ENCODE results near the gene GATA6.

GATA6 gene

DNA sequence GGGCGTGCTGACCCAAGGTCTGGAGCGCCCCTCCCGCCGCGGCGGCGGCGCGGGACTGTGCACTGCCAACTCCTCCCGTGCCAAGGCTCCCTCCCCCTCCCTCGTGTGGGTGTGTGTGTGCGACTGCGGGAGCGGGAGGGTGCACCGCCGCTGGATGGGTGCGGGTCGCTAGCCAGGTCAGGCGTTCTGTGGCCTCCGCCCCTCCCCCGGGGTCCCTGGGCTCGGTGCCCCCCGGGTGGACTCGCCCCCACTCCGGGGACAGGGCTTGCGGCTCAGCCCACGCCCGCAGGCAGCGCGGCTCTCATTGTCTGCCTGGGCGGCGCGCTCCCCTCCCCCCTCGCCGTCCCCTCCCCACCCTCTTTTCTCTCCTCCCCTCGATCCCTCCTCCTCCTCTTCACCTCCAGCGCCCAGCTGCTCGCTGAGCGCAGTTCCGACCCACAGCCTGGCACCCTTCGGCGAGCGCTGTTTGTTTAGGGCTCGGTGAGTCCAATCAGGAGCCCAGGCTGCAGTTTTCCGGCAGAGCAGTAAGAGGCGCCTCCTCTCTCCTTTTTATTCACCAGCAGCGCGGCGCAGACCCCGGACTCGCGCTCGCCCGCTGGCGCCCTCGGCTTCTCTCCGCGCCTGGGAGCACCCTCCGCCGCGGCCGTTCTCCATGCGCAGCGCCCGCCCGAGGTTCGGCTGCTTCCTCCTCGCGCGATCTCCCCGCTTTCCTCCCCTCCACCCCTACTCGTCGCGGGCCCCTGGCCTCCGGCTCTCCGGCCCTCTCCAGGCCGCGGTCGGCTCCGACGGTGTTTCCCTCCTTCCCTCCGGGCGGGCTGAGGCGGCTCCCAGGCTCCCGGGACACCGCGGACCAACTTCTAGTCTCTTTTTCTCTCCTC is at the start of gene GATA6:
TSS of gene GATA6 (plus strand) at position 579 of the 878 bp plus-strand sequence. CDS start 1,556 bp downstream, outside the sequence.
- DNase-seq = peak in 3 of 56 donors; percentile 9 to 26 (median 16)

DNA sequence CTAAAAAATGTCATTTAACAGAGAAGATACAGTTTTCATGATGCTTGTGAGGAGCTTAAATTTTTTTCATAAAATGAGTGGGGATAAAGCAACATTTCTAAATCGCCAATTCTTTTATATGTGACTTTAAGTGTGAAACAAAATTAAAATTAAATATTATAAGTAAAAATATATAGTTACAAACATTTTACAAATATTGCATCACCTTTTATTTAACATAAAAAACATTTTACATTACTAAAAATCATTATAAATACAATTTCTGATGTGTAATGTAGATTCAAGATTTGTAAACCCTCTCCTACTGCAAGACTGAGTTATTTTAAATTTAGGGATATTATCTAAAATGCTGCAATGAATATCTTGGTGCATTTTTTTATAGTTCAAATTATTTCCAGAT is 44.4 kb upstream of the GATA6 start:
- DNase-seq = no peak

DNA sequence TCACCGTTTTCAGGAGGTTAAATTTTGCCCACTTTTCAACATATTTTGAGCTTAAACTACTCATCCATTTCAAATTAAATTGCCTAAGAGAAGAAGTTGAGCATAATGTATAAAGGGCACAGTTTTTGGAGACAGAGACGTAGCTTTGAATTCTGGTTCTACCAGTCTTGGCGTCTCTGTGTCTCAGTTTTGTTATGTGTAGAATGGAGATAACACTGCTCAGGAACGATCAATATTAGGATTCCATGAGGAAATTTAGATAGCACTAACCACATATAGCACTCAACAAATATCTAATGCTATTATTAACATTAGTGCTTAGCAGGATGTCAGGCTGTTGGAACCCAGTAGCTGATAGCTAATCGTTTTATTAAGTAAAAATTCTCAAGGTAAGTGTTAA is 40.4 kb upstream of the GATA6 start:
- DNase-seq = no peak

DNA sequence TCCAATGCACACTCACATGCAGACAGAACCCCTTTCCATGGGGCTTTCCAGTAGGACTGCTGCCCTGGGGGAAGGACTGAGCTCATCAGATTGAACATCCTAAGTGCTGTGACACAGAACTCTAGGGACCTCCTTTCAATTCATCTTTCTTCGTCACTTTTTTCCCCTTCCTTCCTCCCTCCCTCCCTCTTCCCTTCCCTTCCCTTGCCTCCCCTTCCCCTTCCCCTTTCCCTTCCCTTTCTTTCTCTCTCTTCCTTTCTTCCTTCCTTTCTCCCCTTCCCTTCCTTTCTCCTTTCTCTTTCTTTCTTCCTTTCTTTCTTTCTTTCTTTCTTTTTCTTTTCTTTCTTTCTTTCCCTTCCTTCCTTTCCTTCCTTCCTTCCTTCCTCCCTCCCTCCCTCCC is 39.6 kb upstream of the GATA6 start:
- DNase-seq = no peak

DNA sequence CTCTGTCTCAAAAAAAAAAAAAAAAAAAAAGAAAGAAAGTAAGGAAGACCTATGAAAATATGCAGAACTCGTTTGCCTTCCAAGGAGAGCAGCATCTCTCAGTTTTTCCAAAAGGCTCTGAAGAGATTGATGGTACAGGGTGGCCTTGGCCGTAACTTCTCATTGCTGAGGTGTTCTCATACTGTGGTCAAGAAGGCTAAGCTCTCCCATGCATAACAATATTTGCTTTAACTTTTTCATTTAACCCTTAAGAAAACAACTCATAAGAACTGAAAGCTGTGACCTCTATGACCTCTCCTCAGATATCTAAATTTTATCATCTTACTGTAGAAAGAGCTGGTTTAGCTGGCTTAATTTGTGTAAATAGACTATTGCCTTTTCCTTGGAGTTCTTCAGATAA is 37.1 kb upstream of the GATA6 start:
- no peak for DNase-seq

DNA sequence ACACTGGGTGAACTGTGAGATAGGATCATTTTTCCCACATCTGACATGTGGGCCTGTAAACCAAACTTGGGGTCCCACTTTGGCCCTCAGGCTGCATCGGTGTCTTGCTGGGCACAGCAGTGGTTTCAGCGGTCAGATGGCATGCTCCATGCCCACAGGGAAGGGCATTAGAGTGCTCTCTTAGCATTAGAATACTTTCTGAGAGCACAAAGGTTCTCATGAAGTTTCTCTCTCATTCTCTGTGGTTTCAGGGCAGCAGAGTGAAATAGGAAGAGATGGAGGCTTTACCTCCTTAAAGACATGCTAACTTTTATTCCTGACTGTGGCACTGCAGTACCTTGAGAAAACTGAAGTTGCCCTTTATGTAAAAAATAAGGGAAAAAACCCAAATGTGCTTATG is 36.6 kb upstream of the GATA6 start:
- no peak for DNase-seq

DNA sequence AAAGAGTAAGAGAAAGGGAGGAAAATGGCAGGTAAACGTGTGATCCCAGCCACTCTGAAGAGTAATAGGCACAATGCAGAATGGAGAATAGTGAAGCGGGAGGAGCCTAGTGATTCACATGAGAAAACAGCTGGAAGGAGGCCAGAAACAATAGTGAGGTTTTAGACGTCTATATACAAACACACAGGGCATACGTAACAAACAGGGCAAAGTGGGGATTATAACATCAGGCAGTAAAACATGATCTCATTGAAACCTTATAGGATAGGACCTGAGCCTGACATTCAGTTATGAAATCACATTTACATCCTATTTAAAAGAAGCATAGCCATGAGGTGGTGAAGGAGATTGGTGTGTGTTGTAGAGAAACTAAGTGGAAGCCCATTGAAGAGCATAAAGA is 33.0 kb upstream of the GATA6 start:
- no peak for DNase-seq

DNA sequence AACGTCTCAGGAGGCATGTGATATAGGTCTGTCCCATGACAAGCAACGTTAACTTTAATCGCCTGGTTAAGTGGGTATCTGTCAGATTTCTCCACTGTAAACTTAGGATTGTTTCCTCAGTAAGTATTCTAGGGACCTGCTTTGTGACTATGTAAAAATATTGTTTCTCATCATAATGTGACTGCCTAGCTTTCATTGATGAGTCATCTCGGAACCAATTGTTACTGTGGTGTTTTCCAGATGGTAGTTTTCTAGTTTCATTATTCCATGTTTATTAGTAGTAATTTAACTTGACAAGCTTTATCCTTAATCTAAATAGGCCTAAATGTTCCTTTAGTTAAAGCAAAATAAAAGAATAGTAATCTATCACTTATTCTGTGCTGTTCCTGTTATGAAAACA is 28.2 kb upstream of the GATA6 start:
- DNase-seq = no peak

DNA sequence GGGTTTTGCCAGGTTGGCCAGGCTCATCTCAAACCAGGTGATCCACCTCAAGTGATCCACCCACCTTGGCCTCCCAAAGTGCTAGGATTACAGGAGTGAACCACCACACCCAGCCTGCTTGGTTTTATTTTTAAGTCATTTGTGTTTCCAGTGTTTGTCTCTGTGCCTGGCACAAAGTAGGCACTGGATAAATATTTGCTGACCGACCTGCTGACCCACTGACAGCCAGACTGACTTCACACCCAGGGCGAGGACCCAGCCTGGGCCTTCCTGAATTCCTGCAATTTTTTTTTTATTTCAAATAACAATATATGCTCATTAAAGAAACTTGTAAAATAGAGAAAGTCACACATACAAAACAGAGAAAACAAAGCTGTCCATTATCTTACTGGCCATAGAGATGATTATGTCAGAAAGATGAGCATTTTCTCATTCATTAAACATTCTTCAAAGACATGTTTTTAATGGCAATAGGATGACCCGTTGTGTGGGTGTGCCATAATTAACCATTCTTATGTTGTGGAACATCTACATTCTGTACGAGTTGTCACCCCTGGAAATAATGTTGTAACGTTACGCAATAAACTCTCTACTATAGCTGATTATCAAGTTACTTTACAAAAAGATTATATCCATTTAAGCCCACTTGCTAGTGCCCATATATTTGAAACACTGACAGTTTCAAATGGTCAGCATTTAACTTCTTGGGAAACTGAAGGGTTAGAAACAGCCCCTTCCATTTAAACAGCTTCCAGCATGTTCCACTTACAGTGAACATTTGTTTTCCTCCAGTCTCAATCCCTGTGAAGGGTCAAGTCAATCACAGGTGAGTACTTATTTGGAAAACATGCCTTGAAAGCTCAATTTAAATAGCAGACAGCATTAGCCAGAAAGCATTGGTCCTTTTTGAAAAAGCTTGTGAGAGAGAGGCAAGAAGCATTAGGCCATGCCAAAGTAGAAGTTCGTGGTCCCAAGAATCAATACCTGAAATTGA is 25.7 kb upstream of the GATA6 start:
- no peak for DNase-seq

DNA sequence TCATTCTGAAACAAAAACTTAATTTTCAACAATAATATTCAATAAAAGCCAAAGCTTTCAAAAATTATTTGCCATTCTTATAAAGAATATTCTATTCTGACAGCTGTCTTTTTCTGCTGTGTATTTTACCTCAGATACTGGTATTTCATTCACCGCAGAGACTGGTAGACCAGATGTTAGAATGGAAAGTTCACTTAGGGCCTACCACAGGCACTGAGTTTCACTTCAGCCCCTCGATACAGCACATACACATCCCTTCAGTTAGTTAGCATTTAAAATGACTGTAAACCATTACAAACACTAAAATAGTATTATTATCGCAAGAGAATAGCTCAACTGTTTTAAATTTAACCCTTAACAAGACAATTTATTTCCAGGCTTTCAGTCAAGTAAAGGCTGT is 24.2 kb upstream of the GATA6 start:
- DNase-seq = no peak

DNA sequence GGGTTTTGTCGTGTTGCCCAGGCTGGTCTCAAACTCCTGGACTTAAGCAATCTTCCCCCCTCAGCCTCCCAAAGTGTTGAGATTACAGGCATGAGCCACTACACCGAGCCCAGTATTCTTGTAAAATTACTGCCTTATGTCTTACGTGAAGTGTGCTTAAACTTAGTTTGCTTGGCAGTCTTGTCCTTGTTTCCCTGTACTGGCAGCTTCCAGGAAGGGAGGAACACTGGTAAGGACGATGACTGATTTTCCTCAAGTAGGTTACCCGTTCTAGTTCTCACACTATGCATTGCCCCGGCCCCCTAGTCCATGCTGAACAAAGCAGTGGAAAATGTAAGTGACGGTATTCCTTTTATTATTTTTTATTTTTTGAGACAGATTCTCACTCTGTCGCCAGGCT is 19.7 kb upstream of the GATA6 start:
- no peak for DNase-seq

DNA sequence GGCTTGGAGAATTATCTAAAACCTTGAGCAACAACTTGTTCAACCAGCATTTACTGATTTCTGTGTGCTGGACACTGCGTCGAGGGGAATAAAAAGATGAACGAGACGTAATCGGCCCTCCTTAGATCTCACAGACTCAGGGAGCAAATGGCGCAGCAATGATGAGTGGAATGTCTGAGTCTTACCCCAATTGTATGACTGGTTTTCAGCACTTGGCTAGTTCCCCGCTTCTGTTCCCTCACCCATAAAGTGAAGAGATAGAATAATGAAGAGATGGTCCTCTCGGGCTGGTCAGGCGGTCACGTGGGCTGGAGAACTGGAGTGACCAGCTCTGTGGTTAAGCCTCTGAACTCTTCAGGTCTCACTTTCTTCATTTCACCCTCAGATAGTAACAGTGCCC is 17.3 kb upstream of the GATA6 start:
- no peak for DNase-seq

DNA sequence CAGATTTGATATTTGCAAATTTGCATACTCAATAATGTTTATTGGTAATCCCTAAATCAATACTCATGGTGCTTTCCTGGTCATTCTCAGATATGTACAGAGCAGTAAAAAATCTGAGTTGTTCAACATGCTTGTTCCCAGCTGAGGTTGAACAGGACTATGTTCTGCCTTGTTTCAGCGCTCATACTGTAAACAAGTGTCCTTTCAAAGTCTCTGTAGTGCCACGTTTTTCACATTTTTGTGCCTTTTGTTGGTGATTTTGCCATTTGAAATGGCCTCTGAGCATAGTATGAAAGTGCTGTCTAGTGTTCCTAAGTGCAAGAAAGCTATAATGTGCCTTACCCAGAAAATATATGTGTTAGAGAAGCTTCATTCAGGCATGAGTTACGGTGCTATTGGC is 16.0 kb upstream of the GATA6 start:
- no peak for DNase-seq

DNA sequence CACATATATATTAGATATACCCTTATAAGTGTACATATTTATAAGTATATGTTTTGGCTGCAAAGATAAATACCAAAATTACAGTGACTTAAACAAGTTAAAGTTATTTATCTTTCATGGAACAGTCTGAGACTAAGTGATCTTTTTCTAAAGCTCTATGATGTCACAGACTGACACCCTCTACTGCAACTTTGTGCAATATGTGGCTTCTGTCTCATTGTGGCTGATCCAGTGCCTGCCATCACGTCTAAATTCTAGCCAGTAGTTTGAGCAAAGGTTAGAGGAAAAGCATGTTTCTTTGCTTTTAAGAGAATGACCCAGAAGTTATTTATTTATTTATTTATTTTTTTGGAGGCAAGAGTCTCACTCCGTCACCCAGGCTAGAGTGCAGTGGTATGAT is 13.8 kb upstream of the GATA6 start:
- no peak for DNase-seq

DNA sequence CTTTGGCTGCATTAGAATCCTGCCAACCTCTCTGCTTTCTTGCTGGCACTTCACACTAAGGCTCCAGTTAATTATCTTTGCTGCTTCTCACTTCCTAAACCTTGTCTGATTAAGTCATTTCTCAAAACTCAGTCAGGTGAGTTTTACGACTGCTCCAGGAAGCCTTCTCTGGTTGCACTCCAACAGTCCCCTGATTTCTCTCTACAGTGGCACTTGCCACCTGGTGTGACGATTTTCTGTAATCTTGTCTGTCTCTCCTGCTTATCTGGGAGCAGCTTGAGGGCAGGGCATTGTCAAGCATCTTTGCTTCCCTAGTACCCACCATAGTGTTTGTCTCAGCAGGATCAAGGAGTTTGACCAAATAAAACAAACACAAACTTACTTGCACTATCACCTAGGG is 10.4 kb upstream of the GATA6 start:
- no peak for DNase-seq

DNA sequence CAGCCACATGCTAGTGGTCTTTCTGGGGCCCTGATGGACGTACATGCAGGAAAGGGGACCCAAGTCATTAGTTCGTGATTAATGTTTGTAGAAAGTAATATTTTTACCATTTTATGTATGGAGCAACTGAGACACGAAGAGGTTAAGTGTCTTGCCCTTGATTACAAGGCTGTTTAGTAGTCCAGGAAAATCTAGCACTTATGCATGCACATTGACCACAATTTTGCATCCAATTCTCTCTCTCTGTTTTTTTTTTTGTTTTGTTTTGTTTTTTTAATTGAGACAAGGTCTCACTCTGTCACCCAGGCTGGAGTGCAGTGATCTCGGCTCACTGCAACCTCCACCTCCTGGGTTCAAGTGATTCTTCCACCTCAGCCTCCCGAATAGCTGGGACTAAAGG is 8.3 kb upstream of the GATA6 start:
- no peak for DNase-seq

DNA sequence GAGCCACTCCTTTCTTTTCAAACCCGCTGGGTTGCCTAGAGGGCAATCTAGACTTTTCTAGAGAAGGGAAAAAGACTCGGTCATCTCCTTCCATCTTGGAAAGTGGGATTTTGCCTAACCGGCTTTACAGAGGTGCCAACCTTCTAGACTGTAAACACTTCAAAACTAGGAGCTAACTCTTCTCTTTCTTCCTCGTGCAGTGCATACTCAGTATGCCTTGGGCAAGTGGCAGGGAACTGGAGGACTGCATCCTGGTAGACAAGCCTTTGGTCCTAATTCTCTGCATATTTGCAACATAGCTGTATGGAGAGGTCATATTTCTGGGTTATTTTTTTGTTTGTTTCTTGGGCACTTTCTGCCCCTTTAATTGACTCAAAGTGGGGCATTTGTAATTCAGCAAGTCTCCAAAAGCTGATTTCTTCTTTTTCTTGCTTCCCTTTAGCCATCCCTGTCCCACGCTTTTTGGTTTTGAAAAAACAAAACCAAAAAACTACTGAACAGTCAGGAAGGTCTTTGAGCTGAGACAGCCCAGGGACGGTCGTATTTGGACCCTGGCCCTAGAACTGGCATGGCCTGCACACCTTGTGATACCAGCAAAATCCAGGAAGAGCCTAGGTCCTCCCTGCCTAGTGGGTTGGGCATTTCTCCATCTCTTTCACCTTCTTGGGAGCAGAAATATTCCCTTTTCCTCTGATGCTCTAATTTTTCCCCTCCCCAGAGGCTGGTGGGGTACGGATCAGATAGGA is 5.8 kb upstream of the GATA6 start:
- DNase-seq = no peak

DNA sequence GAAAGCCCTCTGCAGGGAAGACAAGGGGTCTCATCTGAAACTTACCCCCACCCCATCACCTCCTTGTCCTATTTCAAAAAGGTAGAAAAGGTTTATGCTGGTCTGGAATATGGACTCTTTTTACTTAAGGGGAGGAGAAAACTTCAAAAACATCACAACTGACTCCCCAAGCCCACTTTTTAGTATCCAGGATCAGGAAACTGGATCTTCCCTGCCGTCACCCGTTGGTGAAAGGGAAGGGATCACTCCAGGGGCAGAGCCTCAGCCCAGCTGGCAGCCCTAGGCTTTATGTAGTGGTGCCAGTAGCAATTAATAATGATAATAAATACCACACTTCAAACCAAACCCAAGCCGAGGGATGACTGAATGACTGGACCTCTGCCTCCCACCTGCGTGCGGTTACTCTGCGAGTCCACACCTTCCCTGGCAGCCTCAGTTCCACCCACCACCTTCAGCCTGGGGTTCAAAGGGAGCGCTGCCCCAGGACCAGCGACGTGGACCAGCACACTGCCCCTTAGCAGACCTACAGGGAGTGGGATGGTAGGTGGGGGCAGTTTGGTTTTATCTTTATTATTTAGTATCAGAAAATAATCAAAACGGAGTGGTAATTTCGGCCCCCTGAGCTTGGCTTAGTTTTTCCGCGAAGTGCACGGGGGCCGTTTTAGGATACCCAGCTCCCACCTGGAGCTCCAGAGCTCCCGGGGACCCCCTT is 4.9 kb upstream of the GATA6 start:
- DNase-seq = no peak

DNA sequence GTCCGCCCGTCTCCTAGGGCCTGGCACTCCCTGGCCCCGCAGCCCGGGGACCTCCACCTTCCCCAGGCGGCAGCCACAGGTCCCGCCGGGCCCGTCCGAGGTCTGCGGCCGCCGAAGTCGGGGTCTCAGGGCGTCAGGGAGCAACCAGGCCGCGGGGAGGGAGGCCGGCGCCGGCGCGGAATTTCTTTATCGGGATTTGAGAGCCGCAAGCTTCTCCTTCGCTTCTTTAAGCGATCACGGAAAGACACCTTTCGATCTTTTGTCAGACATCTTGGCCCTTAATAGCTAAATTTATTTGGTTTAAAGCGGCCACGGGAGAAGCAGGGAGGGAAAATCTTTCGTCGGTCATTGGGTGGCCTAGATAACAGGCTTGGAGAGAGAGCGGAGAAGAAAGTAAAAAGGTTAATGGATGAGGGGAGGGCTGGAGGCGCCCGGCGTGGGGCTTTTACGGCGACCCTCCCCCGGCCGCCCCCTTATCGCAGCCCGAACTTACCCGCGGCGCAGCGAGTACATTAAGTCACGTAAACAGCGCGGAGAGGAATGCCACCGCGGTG is 4.3 kb upstream of the GATA6 start:
- no peak for DNase-seq

DNA sequence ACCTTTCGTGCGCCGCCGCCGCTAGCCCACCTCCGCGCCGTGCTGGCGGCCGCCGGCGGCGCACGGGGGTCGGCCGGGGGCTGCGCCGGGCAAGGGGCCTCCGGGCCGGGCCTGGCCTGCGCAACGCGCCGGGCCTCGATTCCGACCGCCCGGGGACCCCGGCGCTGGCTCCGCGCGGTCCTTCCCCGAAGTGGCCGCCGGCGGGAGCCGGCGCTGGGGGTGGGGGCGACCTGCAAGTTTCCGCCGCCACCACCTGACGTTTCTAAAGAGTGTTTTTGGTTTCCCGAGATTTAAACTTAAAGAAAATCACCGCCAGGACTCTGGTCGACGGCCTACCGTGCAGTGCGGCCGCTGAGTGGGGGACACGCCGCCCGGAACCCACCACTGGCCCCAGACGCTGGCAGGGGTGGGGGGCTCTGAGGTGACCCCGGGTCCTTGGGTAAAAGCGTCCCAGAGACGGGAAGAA is 3.8 kb upstream of the GATA6 start:
- DNase-seq = no peak

All from amygdala (tissue), 56 donors.